Hypothalamus (tissue), 51 donors: ENCODE results near the gene KLK6.

Experiments used
- DNase-seq, 51 donors: peaks; one replicate each; lab custom pipeline; 2025; lab: John Stamatoyannopoulos, UW

KLK6 gene

DNA sequence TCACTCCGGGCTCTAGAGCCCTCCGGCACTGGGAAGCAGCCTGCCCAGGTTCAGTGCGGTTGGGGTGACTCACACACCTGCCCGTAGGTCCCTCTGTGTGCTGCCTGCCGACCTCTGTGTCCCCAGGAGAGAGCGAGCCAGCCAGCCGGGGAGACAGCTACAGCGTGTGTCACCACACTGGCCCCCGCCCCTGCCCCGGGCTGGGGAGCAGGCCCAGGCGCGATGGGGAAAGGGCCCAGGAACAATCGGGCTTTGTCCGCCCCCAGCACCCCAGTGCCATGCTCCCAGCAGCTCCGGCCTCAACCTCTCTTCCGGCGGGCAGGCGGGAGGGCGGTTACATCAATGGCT lies at the start of gene KLK6:
KLK6 (minus strand) TSS at position 179 of the 348 bp plus-strand sequence. CDS start 1,487 bp downstream, outside the sequence.
- DNase-seq, result peak in 49 of 51 donors; percentile 7 to 92 (median 71)

DNA sequence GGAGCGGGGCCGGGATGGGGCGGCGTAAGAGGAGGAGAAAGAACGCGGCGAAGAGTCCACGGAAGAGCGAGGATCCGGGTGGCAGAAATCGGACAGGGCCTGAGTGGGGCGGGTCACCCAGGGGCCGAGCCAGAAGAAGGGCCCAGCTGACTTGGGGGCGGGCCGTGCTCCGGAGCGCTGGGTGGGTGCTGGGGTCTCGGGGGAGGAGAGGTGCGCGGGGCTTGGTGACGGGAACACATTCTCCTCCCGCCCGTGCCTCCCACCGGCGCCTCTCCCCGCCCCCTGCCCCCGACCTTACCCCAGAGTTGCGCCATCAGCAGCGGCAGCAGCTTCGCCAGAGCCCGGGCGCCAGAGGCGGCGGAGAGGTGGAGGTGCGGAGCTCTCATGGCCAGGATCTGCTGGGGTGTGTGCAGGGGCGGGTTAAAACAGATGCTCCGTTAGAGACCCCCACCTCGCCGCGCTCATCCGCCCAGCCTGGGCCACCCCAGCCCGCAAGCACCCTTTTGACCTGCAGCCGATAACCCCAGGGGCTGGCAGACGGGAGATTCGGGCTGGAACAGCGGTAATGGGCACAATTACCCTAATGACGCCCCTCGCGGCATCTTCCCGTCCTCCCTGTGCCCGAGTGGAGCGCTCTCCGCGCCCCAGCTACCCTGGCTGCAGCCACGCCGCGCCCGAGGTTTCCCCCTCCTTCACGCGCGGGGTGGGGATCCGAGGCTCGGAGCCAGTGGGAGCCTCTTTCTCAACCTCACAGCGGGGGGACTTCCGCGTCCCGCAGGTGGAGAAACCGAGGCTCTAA lies 49.6 kb upstream of the KLK6 start:
- DNase-seq, result peak in 3 of 51 donors; percentile 2 to 12 (median 5)

DNA sequence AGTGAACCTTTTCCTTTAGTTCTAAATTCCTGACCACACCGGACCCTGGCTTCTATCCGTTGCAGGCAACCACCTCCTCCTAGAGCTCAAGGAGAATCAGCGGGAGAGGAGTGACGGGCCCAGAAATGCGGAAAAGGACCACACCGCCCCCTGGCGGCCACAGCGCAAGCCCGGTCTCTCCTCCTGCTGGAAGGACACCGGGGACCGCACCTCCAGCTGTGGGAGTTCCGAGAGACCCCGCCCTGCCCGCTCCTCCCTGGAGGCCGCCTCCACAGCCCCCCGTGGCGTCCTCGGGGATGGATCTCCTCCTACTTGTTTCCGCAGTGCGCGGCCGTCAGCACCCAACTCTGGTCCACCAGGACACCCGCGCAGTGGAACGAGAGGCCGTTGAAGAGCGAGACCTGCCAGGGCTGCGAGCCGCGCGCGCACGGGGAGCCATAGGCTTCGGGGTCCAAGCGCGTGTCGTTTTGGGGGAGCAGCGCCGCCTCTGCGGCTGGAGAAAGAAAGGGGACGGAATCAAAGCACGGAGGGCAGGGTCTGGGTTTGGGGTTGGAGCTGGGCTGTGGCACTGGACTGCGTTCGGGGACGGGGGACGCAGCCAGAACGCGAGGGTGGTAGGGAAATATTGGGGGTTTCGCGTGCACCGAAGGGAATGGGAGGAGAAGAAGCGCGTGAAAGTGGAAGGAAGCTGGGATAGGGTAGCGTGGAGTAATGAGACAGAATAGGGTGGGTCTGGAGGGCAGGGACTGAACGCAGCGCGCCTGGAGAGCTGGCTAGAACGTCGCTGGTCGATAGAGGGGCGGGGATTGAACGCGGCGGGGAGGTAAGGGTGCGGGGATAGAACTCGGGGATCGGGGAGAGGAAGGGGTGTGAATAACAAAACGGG lies 47.6 kb upstream of the KLK6 start:
- peak in 46 of 51 donors; percentile 5 to 86 (median 42) for DNase-seq

DNA sequence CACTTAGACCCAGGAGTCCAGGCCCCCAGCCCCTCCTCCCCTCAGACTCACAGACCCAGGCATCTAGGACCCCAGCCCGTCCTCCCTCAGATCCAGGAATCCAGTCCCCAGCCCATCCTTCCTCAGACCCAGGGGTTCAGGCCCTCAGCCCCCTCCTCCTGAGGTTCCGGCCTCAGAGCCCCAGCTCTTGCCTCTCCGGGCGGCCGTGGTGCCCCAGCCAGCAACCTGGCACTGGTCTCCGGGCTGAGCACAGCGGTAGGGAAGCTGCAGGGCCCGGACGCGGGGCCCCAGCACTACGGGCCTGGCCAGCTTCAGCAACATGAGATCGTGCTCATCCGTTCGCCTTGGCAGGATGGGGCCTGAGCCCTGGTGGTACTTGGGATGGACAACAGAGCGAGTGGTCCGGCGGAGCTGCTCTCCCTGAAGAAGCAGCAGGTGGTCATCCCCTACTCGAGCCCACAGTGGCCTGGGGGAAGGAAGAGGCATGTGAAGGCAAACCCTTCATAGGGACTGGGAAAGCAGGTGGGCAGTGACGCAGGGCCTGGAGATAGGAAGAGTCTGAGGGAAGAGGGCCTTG lies 46.4 kb upstream of the KLK6 start:
- no peak for DNase-seq

DNA sequence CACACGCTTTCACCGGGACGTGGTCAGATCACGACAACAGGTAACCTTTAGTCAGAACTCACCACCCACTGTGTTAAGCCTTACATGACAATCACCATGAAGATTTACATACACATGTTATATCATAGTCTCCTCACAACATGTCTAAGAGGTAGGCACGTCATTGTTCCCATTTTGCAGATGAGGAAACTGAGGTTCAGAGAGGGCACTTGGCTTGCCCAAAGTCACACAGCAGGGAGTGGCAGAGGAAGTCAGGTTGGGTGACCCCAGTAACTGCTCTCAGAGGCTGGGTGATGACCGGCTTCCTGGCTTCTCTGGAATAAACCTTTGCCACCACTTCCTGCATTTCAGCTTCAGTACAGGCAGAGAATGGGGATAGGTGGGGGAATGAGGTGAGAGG lies 44.9 kb upstream of the KLK6 start:
- DNase-seq, result no peak

DNA sequence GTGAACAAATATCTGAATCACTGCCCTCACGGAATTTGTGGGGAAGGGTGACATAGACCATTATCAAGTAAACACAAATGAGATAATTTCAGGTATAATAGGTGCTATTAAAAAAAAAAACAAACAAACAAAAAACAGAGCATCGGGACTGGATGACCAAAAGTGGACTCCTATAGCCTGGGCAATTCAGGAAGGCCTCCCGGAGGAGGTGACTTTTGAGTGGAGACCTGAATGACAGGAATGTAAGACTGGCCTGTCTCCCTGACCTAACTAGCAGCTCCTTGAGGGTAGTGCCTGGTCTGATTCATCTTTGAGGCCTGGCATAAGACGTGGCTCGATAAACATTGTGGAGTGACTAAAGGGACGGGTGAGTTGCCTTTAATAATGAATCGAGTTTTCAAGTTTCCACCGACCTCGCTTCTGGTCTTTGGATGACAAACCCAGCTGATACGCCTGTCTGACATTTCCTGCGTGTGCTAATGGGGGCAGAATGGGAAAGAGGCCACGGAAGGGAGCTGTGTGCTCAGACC lies 43.3 kb upstream of the KLK6 start:
- DNase-seq, result no peak

DNA sequence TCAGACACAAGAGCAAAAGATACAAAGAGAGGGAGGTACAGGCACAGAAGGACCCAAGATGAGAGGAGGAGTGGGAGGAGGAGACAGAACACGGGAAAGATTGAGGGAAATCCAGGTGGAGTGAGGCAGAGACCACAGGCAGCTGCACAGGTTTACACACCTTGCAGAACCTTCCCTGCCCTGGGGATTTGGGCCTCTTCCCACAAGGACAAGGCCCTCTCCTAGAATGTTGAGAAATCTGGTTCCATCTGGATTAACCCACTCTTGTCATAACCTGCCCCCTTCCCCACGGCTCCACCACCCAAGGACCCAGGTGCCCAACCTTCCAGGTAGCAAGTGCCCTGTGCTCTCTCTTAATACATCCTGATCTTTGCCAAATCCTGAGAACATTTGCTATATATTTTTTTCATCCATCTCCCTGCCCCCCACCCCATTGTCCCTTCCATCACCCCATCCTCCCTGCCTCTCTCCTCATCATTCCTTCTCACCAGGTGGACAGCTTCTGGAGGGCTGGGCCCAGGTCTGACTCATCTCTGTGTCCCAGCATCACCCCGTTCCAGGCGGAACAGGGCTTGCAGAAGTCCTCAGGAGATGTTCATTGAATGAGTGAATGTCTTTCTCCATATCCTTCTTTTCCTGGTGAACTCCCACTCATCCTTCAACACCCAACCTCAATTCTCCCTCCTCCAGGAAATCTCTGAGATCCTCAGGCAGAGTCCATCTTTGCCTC lies 40.8 kb upstream of the KLK6 start:
- DNase-seq, result no peak

DNA sequence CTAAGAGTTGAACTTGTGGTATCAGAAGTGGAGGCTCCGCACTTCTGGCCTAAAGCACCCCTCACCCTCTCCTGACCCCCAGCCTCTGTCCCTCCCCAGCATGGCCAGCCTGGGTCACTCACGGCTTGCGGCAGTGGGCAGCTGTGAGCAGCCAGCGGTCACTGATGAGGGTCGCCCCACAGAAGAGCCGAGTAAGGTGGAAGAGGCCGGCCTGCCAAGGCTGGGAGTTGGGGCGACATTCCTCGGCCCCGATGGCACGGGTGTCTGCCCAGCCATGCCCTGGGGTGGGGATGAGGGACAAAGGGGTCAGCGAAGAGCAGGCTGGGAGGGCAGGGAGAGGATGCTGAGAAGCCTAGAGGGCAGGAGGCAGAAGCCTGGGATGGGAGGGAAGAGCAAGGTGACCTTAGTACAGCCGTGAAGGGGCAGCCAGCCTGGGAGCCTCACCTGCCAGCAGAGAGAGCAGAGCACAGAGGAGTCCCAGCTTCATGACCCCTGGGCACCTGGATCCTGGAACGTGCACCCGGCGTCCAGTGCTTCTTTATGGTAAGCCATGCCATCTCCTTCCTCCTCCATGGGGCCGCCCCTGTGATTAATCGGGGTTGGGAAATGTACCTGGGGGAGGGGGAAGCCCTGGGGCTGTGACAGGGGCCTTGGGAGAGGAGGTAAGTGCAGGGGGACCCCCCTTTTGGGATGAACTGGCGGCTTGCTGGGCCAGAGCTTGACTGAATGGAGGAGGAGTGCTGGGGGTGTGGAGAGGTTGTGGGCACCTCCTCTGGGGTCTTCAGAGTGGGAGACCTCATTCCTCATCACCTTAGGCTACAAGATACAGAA lies 39.9 kb upstream of the KLK6 start:
- DNase-seq, result no peak

DNA sequence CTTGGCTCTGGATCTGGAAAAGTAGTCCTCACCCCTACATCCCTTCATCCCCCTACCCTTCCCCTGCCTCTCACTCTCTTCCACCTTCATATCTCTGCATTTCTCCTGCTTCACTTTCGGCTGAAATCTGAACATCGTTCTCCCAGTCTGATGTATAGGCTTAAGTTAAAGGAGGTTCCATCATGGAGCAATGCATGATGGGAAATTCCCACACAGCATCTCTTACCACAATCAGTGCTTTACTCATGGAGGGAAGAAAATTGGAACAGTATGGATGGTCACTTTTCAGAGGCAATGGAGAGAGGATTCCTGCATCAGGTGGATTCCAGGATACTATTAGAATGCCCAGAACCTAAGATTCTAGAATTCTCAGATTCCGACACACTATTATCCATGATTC lies 38.1 kb upstream of the KLK6 start:
- DNase-seq, result no peak

DNA sequence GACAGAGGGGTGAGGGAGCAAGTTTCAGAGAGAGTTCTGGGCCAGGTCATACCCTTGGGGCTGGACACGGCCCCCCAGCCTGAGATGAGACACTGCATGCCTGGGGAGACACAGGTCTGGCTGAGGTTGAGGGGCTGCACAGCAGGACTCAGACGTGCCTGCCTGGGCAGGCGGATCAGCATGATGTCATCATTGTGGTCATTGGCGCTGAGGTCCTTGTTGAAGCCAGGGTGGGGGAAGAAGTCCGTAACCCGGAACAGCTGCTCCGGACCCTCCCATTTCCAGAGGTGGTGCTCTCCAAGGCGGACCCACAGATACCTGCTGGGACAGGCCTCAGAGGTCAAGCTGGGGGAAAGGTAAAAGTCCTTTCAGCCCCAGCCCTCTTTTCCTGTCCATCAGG lies 37.0 kb upstream of the KLK6 start:
- no peak for DNase-seq

DNA sequence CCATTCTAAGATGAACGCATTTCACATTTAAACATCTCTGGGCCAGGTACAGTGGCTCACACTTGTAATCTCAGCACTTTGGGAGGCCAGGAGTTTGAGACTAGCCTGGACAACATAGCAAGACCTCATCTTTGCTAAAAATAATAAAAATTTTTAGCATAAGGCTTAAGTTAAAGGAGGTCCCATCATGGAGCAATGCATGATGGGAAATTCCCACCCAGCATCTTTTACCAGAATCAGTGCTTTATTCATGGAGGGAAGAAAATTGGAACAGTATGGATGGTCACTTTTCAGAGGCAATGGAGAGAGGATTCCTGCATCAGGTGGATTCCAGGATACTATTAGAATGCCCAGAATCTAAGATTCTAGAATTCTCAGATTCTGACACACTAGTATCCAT lies 35.9 kb upstream of the KLK6 start:
- DNase-seq, result no peak

DNA sequence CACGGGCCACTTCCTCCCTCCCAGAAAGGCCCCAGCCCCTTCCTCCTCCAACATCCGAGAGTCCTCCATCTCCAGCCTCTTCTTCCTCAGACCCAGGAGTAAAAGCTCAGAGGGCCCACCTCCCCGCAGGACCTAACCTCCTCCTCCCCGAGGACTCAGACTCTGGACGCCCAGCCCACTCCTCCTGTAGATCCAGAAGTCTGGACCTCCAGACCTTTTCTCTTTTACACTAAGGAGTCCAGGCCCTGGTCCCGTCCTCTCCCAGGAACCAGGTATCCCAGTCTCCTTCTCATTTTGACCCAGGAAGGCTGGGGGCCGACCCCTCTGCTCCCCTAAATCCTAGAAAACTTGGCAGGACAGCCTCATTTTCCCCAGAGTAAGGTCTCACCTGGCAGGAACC lies 33.9 kb upstream of the KLK6 start:
- no peak for DNase-seq

DNA sequence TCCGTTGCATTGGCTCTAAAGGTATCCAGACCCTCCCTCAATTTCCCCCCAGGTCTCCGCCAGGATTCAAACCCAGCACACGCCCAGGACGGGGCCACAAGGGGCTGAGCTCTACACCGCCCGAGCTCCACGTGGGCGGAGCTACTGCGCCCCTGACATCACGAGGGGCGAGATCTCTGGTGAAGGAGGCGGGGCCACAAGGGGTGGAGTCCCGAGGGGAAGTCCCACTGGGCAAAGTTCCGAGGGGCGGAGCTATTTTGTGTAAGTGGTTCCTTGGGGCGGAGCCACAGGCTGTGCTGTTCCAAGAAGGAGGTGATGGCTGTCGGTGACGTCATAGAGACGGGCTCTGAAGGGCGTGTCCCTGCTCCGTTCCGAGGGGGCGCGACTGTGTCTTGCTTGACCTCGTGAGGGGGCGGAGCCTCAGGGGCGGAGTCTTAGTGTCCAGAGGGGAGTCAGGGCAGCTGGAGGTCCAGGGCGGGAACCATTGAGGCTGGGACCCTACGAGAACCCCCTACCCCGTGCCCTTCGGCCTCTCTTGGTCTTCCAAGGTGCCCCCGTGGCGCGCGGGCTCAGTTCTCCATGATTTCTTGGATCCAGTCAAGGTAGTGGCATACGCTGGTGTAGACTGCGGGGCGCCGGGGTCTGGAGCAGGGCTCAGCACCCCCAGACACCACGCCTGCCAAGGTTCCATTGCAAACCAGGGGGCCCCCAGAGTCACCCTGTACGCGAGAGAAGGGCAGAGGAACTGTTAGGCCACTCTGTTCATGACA lies 33.3 kb upstream of the KLK6 start:
- DNase-seq, result peak in 4 of 51 donors; percentile 5 to 34 (median 17)

DNA sequence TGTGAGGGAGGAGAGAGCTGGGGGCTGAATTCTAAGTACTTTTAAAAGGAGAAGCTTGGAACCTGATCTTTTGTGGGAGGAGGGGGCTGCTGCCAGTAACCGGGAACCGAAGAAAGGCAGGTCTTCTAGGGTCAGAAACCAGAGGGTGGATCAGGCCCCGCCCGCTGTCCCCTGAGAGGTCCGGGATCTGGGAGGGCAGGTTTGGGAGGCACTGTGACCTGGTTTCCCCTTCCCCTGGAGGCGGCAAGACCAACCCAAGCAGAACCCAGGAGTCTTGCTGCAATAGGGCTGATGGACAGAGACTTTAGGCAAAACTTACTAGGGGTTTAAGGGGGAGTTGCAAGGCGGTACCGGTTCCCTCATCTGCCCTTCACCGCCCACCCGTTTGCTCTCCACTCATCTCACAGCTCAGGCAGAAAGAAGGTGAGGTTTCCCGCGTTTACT lies 32.7 kb upstream of the KLK6 start:
- DNase-seq, result no peak

DNA sequence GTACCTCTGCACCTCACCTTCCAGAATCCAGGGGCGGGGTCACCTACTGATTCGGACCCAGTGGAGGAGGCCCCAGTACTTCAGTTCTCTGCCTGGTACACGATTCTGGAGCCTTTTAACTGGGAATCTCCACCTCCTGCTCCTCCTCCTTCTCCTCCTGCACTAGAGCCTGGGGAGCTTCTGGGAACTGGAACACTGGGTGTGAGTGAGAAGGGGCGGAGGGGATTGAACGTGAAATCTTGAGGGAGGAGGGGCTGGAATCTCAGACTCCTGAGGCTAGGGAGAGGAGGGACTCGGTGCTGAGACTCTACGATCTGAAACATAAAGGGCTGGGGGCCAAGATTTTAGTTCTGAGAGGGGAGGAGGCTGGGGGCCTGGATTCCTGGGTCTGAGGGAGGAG lies 32.1 kb upstream of the KLK6 start, which contains the start of gene KLK8:
KLK8 (minus strand) TSS at position 90 of the 400 bp plus-strand sequence. CDS start 437 bp downstream, outside the sequence.
- no peak for DNase-seq

DNA sequence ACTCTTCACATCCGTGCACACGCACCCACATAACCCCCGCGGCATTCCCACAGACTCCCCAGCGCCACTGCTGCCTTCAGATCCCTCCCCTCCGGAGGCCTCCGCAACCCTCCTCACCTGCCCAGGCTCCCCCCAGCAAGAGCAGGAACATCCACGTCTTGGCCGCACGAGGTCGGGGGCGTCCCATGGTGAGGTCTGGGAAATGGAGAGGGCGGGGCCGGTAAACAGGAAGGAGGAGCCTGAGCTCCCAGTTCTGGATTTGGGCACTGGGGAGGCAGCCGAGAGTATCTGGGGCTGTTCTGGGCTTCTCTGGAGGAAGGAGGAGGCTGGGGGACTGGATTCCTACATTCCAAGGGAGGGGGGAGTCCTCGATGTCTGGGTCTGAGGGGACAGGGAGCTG lies 31.6 kb upstream of the KLK6 start:
- no peak for DNase-seq

DNA sequence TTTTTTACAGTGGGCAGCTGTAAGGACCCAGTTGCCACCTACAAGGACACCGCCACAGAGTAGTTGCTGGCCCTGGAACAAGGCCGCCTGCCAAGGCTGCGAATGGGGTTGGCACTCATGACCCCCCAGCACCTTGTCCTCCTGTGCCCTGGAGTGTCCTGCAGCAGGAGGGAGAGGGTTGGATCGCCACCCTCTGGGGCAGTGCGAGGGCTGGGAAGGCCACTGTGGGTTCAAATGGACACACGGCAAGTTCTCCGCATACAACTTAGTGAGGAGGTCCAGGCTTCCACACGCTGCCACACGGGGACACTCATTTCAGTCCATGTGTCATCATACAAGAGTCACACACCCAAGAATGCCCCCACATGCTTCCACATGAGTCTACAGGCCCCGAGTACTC lies 31.0 kb upstream of the KLK6 start:
- DNase-seq, result no peak

DNA sequence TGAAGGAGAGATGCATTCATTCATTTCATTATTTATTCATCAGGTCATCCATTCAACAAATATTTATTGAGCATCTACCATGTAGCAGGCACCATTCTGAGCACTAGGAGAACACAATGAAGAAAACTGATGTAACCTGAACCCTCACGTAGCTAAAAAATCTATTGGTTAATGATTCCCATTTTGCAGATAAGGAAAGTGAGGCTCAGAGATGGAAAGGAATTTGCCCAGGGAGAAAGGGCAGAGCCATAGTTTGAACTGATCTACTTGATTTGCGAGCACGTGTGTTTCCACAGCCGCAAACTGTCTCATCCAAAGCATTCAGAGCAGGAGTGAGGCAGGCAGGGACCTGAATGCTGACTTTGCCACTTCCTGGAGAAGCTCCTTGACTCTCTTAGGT lies 29.3 kb upstream of the KLK6 start:
- DNase-seq, result no peak

DNA sequence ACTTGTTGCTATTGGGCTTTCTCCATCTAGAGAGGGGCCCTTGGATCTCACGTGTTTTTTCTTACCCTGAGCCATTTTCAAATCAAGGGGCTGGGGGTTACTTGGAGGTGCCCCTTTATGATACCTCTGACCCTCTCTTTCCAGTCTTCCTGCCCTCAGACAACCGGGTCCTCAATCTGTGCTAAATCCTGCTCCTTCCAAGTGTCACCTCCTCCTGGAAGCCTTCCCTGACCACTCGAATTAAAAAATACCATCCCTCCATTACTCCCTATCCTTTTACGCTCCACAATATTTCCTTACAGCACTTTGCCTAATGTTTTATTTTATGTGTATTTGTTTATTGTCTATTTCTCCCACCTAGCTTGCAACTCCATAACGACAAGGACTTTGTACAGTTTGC lies 28.7 kb upstream of the KLK6 start:
- DNase-seq, result no peak
